Measurements from ENCODE around the gene CEP104. TPM values are rescaled to one million over a fixed set of nuclear protein-coding genes. Genes with fewer than 3 reads are reported as not detected.

CEP104 gene
- total and polyA plus RNA-seq, 4 donors = 7.5 to 23.2 (median 12.0) TPM

- Histone ChIP-seq H3K4me1 (ENCODE audit: control insufficient read depth in 4 of 4, insufficient read depth in 4 of 4, low read length in 3 of 4) (no peaks in the 10 kb centered on the region), H3K9me3 (ENCODE audit: control insufficient read depth in 4 of 4, low read length in 3 of 4) (peaks cover 0 to 5% (median 3%) of the 10 kb centered on the region in 4 donors), H3K27ac (ENCODE audit: low read depth in 1 of 2, low read length in 2 of 2) (no peak overlapping the region), H3K4me3 (ENCODE audit: low read depth in 1 of 3, low read length in 3 of 3) (no peak overlapping the region), H3K36me3 (ENCODE audit: control insufficient read depth in 4 of 4, insufficient read depth in 3 of 4, low read depth in 1 of 4, low read length in 3 of 4) (peaks cover 6 to 48% (median 24%) of the 10 kb centered on the region in 4 donors), H3K9ac (ENCODE audit: low read depth in 1 of 2, low read length in 2 of 2) (no peak overlapping the region), H3K27me3 (ENCODE audit: control insufficient read depth in 4 of 4, insufficient read depth in 4 of 4, low read length in 3 of 4) (no peaks in the 10 kb centered on the region)
- DNase-seq (ENCODE audit: low spot score) = no peak
- WGBS = 97% methylated on average over 16 of the region's 16 CpGs
- TF ChIP-seq HNF4A (conservative IDR thresholded peaks at IDR 0.05) (no peak), YY1 (IDR thresholded peaks at IDR 0.05) (no peak), SP1 (IDR thresholded peaks at IDR 0.05) (no peak), CTCF (IDR thresholded peaks at IDR 0.05; ENCODE audit: low read depth, low read length, missing input control) (no peak)
- TF ChIP-seq, protein P1, sequence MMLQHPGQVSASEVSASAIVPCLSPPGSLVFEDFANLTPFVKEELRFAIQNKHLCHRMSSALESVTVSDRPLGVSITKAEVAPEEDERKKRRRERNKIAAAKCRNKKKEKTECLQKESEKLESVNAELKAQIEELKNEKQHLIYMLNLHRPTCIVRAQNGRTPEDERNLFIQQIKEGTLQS (IDR thresholded peaks at IDR 0.05) = no peak
- TF ChIP-seq, protein P2, sequence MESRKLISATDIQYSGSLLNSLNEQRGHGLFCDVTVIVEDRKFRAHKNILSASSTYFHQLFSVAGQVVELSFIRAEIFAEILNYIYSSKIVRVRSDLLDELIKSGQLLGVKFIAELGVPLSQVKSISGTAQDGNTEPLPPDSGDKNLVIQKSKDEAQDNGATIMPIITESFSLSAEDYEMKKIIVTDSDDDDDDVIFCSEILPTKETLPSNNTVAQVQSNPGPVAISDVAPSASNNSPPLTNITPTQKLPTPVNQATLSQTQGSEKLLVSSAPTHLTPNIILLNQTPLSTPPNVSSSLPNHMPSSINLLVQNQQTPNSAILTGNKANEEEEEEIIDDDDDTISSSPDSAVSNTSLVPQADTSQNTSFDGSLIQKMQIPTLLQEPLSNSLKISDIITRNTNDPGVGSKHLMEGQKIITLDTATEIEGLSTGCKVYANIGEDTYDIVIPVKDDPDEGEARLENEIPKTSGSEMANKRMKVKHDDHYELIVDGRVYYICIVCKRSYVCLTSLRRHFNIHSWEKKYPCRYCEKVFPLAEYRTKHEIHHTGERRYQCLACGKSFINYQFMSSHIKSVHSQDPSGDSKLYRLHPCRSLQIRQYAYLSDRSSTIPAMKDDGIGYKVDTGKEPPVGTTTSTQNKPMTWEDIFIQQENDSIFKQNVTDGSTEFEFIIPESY (IDR thresholded peaks at IDR 0.05) = no peak
- TF ChIP-seq, protein P3, sequence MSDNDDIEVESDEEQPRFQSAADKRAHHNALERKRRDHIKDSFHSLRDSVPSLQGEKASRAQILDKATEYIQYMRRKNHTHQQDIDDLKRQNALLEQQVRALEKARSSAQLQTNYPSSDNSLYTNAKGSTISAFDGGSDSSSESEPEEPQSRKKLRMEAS (IDR thresholded peaks at IDR 0.05) = no peak
These were observed 19.7 kb upstream of the CEP104 start for GRCh38 chr1:3876716-3877115.

DNA sequence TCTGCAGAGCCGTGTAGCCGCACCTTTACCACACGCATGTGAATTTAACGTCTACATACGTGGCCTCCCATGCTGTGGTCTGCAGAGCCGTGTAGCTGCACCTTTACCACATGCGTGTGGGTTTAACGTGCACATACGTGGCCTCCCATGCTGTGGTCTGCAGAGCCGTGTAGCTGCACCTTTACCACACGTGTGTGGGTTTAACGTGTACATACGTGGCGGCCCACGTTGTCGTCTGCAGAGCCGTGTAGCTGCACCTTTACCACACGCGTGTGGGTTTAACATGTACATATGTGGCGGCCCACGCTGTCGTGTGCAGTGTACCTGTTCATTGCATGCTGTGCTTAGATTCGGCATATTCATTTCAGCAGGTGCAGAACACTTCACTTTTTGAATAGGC lies 17.7 kb upstream of the CEP104 start:
- H3K36me3 ChIP-seq (ENCODE audit: control insufficient read depth in 4 of 4, insufficient read depth in 3 of 4, low read depth in 1 of 4, low read length in 3 of 4) = peaks cover 6 to 57% (median 28%) of the 10 kb centered on the region in 4 donors
- 95% methylated on average over 23 of the region's 23 CpGs for WGBS
- no peaks in the 10 kb centered on the region for H3K27me3 ChIP-seq (ENCODE audit: control insufficient read depth in 4 of 4, insufficient read depth in 4 of 4, low read length in 3 of 4)
- TF ChIP-seq, protein P2 (IDR thresholded peaks at IDR 0.05) = no peak
- TF ChIP-seq JUND (IDR thresholded peaks at IDR 0.05) (no peak), RXRA (IDR thresholded peaks at IDR 0.05) (no peak), FOXA2 (IDR thresholded peaks at IDR 0.05) (no peak)
- no peak for DNase-seq (ENCODE audit: low spot score)
- H3K27ac ChIP-seq (ENCODE audit: low read depth in 1 of 2, low read length in 2 of 2) = no peak overlapping the region
- H3K9me3 ChIP-seq (ENCODE audit: control insufficient read depth in 4 of 4, low read length in 3 of 4) = peaks cover 0 to 5% (median 3%) of the 10 kb centered on the region in 4 donors
- H3K4me1 ChIP-seq (ENCODE audit: control insufficient read depth in 4 of 4, insufficient read depth in 4 of 4, low read length in 3 of 4) = no peaks in the 10 kb centered on the region
- no peak overlapping the region for H3K9ac ChIP-seq (ENCODE audit: low read depth in 1 of 2, low read length in 2 of 2)
- H3K4me3 ChIP-seq (ENCODE audit: low read depth in 1 of 3, low read length in 3 of 3) = no peak overlapping the region

DNA sequence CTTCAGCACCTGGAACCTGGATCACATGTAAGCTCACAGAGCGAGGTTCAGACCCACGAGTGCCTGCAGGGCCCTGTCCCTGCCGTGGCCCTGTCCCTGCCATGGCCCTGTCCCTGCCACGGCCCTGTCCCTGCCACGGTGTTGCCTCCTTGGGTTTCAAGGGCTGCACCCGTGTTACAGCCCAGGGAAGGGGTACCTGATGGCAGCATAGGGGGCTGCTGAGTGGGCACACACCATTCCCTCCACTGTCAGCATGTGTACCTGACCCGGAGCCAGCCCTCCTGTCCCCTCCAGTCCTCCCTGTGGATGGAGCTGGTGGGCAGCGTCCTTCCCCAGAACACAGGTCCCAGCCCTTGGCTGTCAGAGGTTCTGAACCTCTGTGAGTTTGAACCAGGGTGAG lies 15.5 kb upstream of the CEP104 start:
- peaks cover 4 to 59% (median 21%) of the 10 kb centered on the region in 4 donors for H3K36me3 ChIP-seq (ENCODE audit: control insufficient read depth in 4 of 4, insufficient read depth in 3 of 4, low read depth in 1 of 4, low read length in 3 of 4)
- H3K27ac ChIP-seq (ENCODE audit: low read depth in 1 of 2, low read length in 2 of 2) = no peak overlapping the region
- no peaks in the 10 kb centered on the region for H3K4me1 ChIP-seq (ENCODE audit: control insufficient read depth in 4 of 4, insufficient read depth in 4 of 4, low read length in 3 of 4)
- 93% methylated on average over 8 of the region's 8 CpGs for WGBS
- no peak for DNase-seq (ENCODE audit: low spot score)
- no peaks in the 10 kb centered on the region for H3K9me3 ChIP-seq (ENCODE audit: control insufficient read depth in 4 of 4, low read length in 3 of 4)
- H3K27me3 ChIP-seq (ENCODE audit: control insufficient read depth in 4 of 4, insufficient read depth in 4 of 4, low read length in 3 of 4) = no peaks in the 10 kb centered on the region
- H3K4me3 ChIP-seq (ENCODE audit: low read depth in 1 of 3, low read length in 3 of 3) = no peak overlapping the region
- no peak overlapping the region for H3K9ac ChIP-seq (ENCODE audit: low read depth in 1 of 2, low read length in 2 of 2)
- no peak for TF ChIP-seq FOXA2 (IDR thresholded peaks at IDR 0.05)
- TF ChIP-seq HNF4G (IDR thresholded peaks at IDR 0.05) = no peak
- TF ChIP-seq, protein P2 (IDR thresholded peaks at IDR 0.05) = no peak
- no peak for TF ChIP-seq RAD21 (IDR thresholded peaks at IDR 0.05)
- TF ChIP-seq, protein P3 (IDR thresholded peaks at IDR 0.05) = no peak
- no peak for TF ChIP-seq JUND (IDR thresholded peaks at IDR 0.05)
- no peak for TF ChIP-seq CTCF (IDR thresholded peaks at IDR 0.05; ENCODE audit: low read depth, low read length, missing input control)
- TF ChIP-seq FOXA1 (IDR thresholded peaks at IDR 0.05) = no peak
- no peak for TF ChIP-seq NR2F2 (IDR thresholded peaks at IDR 0.05)
- no peak for TF ChIP-seq SP1 (IDR thresholded peaks at IDR 0.05)
- no peak for TF ChIP-seq GABPA (IDR thresholded peaks at IDR 0.05 in 1 of 2, conservative IDR thresholded peaks at IDR 0.05 in 1 of 2)
- TF ChIP-seq RXRA (IDR thresholded peaks at IDR 0.05) = no peak

Measured in liver (tissue), 9 donors.